Measurements from ENCODE around the gene TGM3.

TGM3 gene

GRCh38 chr20:2329286-2329685 is 33.5 kb downstream of the TGM3 start:
- no peak for TF ChIP-seq CTCF (conservative IDR thresholded peaks at IDR 0.05)
- TF ChIP-seq ZFX (IDR thresholded peaks at IDR 0.05), result no peak
- peak overlapping the region; percentile 52 for H3K27ac ChIP-seq

- no peak for TF ChIP-seq ZFX (IDR thresholded peaks at IDR 0.05)
- TF ChIP-seq CTCF (conservative IDR thresholded peaks at IDR 0.05), result no peak
- peak overlapping the region; percentile 52 for H3K27ac ChIP-seq
These were observed 34.4 kb downstream of the TGM3 start for GRCh38 chr20:2330090-2330695.

- TF ChIP-seq CTCF (conservative IDR thresholded peaks at IDR 0.05) (no peak), ZFX (IDR thresholded peaks at IDR 0.05) (no peak)
- peak overlapping the region; percentile 52 for H3K27ac ChIP-seq
These were observed 35.3 kb downstream of the TGM3 start for GRCh38 chr20:2331106-2331505.

GRCh38 chr20:2331901-2332565 is 36.2 kb downstream of the TGM3 start:
- no peak overlapping the region; the same call in 1 of the 2 replicates for H3K27ac ChIP-seq
- TF ChIP-seq CTCF (conservative IDR thresholded peaks at IDR 0.05), result no peak
- no peak for TF ChIP-seq ZFX (IDR thresholded peaks at IDR 0.05)

GRCh38 chr20:2332711-2333110 is 36.9 kb downstream of the TGM3 start:
- TF ChIP-seq CTCF (conservative IDR thresholded peaks at IDR 0.05) (no peak), ZFX (IDR thresholded peaks at IDR 0.05) (no peak)
- no peak overlapping the region for H3K27ac ChIP-seq

GRCh38 chr20:2333821-2334220 is 38.0 kb downstream of the TGM3 start:
- no peak overlapping the region for H3K27ac ChIP-seq

More at GRCh38 chr20:2333821-2334220, 38.0 kb downstream of the TGM3 start:
- TF ChIP-seq CTCF (conservative IDR thresholded peaks at IDR 0.05) (no peak), ZFX (IDR thresholded peaks at IDR 0.05) (no peak)

Measured in C4-2B (cell line).